ENCODE results near the gene ADK. TPM values are rescaled to one million over a fixed set of nuclear protein-coding genes. Genes with fewer than 3 reads are reported as not detected.
A peak's percentile ranks its signal among the peaks of the same experiment; 100 is the strongest.
"Not testable (repeated sequence)": the region's sequence is repeated elsewhere in the genome, so short reads cannot be mapped to it uniquely, and the experiment has no call there.

Gene ADK
- total RNA-seq, 1 donor from 2014 or later = 47.4 TPM

GRCh38 chr10:74202356-74202755, 51.3 kb downstream of the ADK start:
- Mint-ChIP-seq H3K4me3 (no peak overlapping the region), H3K9me3 (no peaks in the 10 kb centered on the region), H3K27me3 (ENCODE audit: insufficient read depth) (no peaks in the 10 kb centered on the region), H3K4me1 (ENCODE audit: low read depth) (peaks cover 23% of the 10 kb centered on the region), H3K27ac (no peak overlapping the region), H3K36me3 (ENCODE audit: low read depth) (peaks cover 9% of the 10 kb centered on the region)
- intact Hi-C loops (cut with micrococcal nuclease) = no loop called here
- DNase-seq (ENCODE audit: low spot score) = no peak

DNA sequence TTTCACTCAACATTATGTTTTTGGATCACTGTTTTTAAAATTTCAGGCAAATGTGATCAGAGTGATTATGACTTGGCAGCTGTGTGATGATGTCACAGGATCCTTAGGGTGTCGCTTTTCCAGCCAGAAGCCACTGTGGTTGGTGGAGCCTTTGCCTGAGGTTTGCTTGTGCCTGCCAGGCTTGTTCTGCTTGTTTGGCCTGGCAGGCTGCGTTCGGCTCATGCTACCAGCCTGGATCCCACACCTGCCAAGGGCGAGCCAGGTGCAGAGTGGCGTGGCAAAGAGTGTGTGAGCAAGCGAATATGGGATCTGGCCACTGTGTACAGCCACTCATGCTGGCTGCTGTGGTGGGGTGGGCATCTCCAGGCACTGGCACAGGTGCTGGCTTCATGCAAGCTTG, 55.7 kb downstream of the ADK start:
- Mint-ChIP-seq H3K4me1 (ENCODE audit: low read depth) (peaks cover 16% of the 10 kb centered on the region), H3K9me3 (no peaks in the 10 kb centered on the region), H3K27me3 (ENCODE audit: insufficient read depth) (no peaks in the 10 kb centered on the region), H3K4me3 (no peak overlapping the region), H3K27ac (no peak overlapping the region), H3K36me3 (ENCODE audit: low read depth) (peaks cover 11% of the 10 kb centered on the region)
- no peak for DNase-seq (ENCODE audit: low spot score)
- intact Hi-C loops (cut with micrococcal nuclease) = no loop called here

- intact Hi-C loops (cut with micrococcal nuclease) = no loop called here
- DNase-seq (ENCODE audit: low spot score) = no peak
- peaks cover 16% of the 10 kb centered on the region for H3K4me1 Mint-ChIP-seq (ENCODE audit: low read depth)
- no peaks in the 10 kb centered on the region for H3K9me3 Mint-ChIP-seq
- H3K36me3 Mint-ChIP-seq (ENCODE audit: low read depth) = peaks cover 14% of the 10 kb centered on the region
- no peak overlapping the region for H3K27ac Mint-ChIP-seq
- no peak overlapping the region for H3K4me3 Mint-ChIP-seq
- no peaks in the 10 kb centered on the region for H3K27me3 Mint-ChIP-seq (ENCODE audit: insufficient read depth)
Measured at GRCh38 chr10:74207691-74208480, 56.9 kb downstream of the ADK start.

DNA sequence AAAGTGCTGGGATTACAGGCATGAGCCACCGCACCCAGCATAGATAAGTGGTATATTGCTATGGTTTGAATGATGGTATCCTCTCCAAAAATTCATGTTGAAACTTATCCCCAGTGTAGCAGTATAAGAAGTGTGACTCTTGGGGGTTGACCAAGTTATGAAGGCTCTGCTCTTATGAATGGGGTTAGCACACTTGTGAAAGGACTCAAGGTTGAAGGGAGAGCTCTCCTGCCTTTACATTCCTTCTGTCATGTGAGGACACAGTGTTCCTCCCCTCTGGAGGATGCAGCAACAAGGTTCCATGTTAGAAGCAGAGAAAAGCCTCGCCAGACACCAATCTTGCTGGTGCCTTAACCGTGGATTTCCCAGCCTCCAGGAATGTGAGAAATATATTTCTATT, 58.0 kb downstream of the ADK start:
- Mint-ChIP-seq H3K9me3 (no peaks in the 10 kb centered on the region), H3K27me3 (ENCODE audit: insufficient read depth) (no peaks in the 10 kb centered on the region), H3K36me3 (ENCODE audit: low read depth) (peaks cover 14% of the 10 kb centered on the region), H3K4me3 (no peak overlapping the region), H3K27ac (no peak overlapping the region), H3K4me1 (ENCODE audit: low read depth) (peaks cover 16% of the 10 kb centered on the region)
- DNase-seq (ENCODE audit: low spot score) = no peak
- intact Hi-C loops (cut with micrococcal nuclease) = no loop called here

GRCh38 chr10:74213019-74213418, 62.0 kb downstream of the ADK start:
- intact Hi-C loops (cut with micrococcal nuclease) = loop anchor here (1.0 kb wide), 1 partner anchor 62 kb away; the partner anchor contains the start of gene ADK
- DNase-seq (ENCODE audit: low spot score) = no peak
- Mint-ChIP-seq H3K27ac (no peak overlapping the region), H3K4me3 (no peak overlapping the region), H3K27me3 (ENCODE audit: insufficient read depth) (no peaks in the 10 kb centered on the region), H3K9me3 (no peaks in the 10 kb centered on the region), H3K36me3 (ENCODE audit: low read depth) (peaks cover 13% of the 10 kb centered on the region), H3K4me1 (ENCODE audit: low read depth) (no peaks in the 10 kb centered on the region)

- H3K4me3 Mint-ChIP-seq = no peak overlapping the region
- intact Hi-C loops (cut with micrococcal nuclease) = loop anchor here (1.0 kb wide), 1 partner anchor 62 kb away; the partner anchor contains the start of gene ADK
- H3K27ac Mint-ChIP-seq = no peak overlapping the region
- no peaks in the 10 kb centered on the region for H3K27me3 Mint-ChIP-seq (ENCODE audit: insufficient read depth)
- H3K4me1 Mint-ChIP-seq (ENCODE audit: low read depth) = no peaks in the 10 kb centered on the region
- no peak for DNase-seq (ENCODE audit: low spot score)
- H3K9me3 Mint-ChIP-seq = no peaks in the 10 kb centered on the region
- peaks cover 15% of the 10 kb centered on the region for H3K36me3 Mint-ChIP-seq (ENCODE audit: low read depth)
Measured at GRCh38 chr10:74213571-74214162, 62.6 kb downstream of the ADK start.

- peaks cover 11% of the 10 kb centered on the region for H3K36me3 Mint-ChIP-seq (ENCODE audit: low read depth)
Measured at GRCh38 chr10:74217110-74217509, 66.1 kb downstream of the ADK start.

DNA sequence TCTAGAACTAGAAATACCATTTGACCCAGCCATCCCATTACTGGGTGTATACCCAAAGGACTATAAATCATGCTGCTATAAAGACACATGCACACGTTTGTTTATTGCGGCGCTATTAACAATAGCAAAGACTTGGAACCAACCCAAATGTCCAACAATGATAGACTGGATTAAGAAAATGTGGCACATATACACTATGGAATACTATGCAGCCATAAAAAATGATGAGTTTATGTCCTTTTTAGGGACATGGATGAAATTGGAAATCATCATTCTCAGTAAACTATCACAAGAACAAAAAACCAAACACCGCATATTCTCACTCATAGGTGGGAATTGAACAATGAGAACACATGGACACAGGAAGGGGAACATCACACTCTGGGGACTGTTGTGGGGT, 71.4 kb downstream of the ADK start:
- intact Hi-C loops (cut with micrococcal nuclease); DNase-seq (ENCODE audit: low spot score): not testable (repeated sequence)
- peaks cover 21% of the 10 kb centered on the region for H3K4me1 Mint-ChIP-seq (ENCODE audit: low read depth)

More at GRCh38 chr10:74217110-74217509, 66.1 kb downstream of the ADK start:
- H3K27ac Mint-ChIP-seq; H3K27me3 Mint-ChIP-seq (ENCODE audit: insufficient read depth); H3K9me3 Mint-ChIP-seq; H3K4me1 Mint-ChIP-seq (ENCODE audit: low read depth); H3K4me3 Mint-ChIP-seq; intact Hi-C loops (cut with micrococcal nuclease); DNase-seq (ENCODE audit: low spot score): not testable (repeated sequence)

GRCh38 chr10:74223755-74224529, 72.9 kb downstream of the ADK start:
- H3K4me3 Mint-ChIP-seq = peak overlapping the region; percentile 29
- DNase-seq (ENCODE audit: low spot score) = no peak
- H3K36me3 Mint-ChIP-seq (ENCODE audit: low read depth) = peaks cover 3% of the 10 kb centered on the region
- peak overlapping the region; percentile 79 for H3K27ac Mint-ChIP-seq
- H3K9me3 Mint-ChIP-seq = no peaks in the 10 kb centered on the region
- H3K27me3 Mint-ChIP-seq (ENCODE audit: insufficient read depth) = no peaks in the 10 kb centered on the region
- intact Hi-C loops (cut with micrococcal nuclease) = loop anchor here (2.0 kb wide), 1 partner anchor 47 kb away; no protein-coding TSS in a partner anchor
- peaks cover 35% of the 10 kb centered on the region for H3K4me1 Mint-ChIP-seq (ENCODE audit: low read depth)

More for the DNA sequence above, 71.4 kb downstream of the ADK start:
- not testable (repeated sequence) for H3K36me3 Mint-ChIP-seq (ENCODE audit: low read depth); H3K27me3 Mint-ChIP-seq (ENCODE audit: insufficient read depth); H3K27ac Mint-ChIP-seq; H3K4me3 Mint-ChIP-seq; H3K9me3 Mint-ChIP-seq

- Mint-ChIP-seq H3K4me3 (peak overlapping the region; percentile 16), H3K27ac (peak overlapping the region; percentile 85), H3K9me3 (no peaks in the 10 kb centered on the region), H3K4me1 (ENCODE audit: low read depth) (peaks cover 40% of the 10 kb centered on the region), H3K27me3 (ENCODE audit: insufficient read depth) (no peaks in the 10 kb centered on the region), H3K36me3 (ENCODE audit: low read depth) (peaks cover 5% of the 10 kb centered on the region)
- DNase-seq (ENCODE audit: low spot score) = no peak
- intact Hi-C loops (cut with micrococcal nuclease) = loop anchor here (5.0 kb wide), 1 partner anchor 36 kb away; no protein-coding TSS in a partner anchor
Measured at GRCh38 chr10:74227697-74228424, 76.8 kb downstream of the ADK start.

DNA sequence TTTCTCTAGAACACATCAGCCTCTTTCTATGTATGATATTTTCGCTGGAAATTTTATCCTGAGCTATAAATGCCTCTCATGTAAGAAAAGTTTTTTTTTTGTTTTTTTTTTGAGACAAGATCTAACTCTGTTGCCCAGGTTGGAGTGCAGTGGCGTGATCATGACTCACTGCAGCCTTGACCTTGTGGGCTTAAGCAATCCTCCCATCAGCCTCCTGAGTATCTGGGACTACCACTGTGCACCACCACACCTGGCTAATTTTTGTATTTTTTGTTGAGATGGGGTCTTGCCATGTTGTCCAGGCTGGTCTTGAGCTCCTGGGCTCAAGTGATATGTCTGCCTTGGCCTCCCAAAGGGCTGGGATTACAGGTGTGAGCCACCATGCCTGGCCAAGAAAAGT, 80.4 kb downstream of the ADK start:
- no peaks in the 10 kb centered on the region for H3K27me3 Mint-ChIP-seq (ENCODE audit: insufficient read depth)
- H3K4me1 Mint-ChIP-seq (ENCODE audit: low read depth) = peaks cover 36% of the 10 kb centered on the region
- intact Hi-C loops (cut with micrococcal nuclease) = no loop called here
- no peak overlapping the region for H3K27ac Mint-ChIP-seq
- no peaks in the 10 kb centered on the region for H3K9me3 Mint-ChIP-seq
- H3K36me3 Mint-ChIP-seq (ENCODE audit: low read depth) = peaks cover 3% of the 10 kb centered on the region
- no peak for DNase-seq (ENCODE audit: low spot score)
- no peak overlapping the region for H3K4me3 Mint-ChIP-seq

DNA sequence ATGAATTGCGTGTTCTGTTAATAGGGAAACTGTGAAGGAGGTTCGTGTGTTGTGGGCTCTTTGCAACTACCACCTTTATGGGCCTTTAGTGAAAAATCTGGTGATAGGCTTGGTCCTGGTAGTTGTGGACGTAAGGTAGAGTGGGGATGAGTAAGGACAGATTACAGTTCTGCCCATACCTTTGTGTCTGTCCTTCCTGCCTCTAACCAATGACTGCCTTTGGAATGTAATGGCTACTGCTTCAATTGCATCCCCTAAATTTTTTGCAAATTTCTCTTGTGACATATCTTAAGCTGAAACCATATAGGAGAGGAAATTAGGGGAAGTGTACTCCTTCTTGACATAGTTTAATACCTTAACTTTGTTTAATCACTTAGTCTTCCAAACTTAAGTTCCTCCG, 82.3 kb downstream of the ADK start:
- intact Hi-C loops (cut with micrococcal nuclease) = no loop called here
- no peaks in the 10 kb centered on the region for H3K9me3 Mint-ChIP-seq
- H3K4me1 Mint-ChIP-seq (ENCODE audit: low read depth) = peaks cover 28% of the 10 kb centered on the region
- DNase-seq (ENCODE audit: low spot score) = no peak
- no peak overlapping the region for H3K4me3 Mint-ChIP-seq
- no peaks in the 10 kb centered on the region for H3K27me3 Mint-ChIP-seq (ENCODE audit: insufficient read depth)
- H3K36me3 Mint-ChIP-seq (ENCODE audit: low read depth) = peaks cover 1% of the 10 kb centered on the region
- H3K27ac Mint-ChIP-seq = no peak overlapping the region

Data from activated T-helper 1 cell treated with anti-CD3 and anti-CD28 coated beads, Interleukin-12 subunit alpha, Interleukin-12 subunit beta, Interleukin-2, Interleukin-4 antibody, amounts not matched to agents 30 ng/mL and 10 ng/mL and 1 ng/mL, durations not matched to agents 14 hours and 24 hours and 36 hours (primary cell).